HCT116 (cell line): ENCODE results near the gene GATAD2A. TPM values are rescaled to one million over a fixed set of nuclear protein-coding genes. Genes with fewer than 3 reads are reported as not detected.

Experiments
- CEBPB ChIP-seq: IDR thresholded peaks from 2 replicates; pipeline ENCODE4 v1.6.1; 2012; ENCODE audit warnings: low read depth
- ELF1 ChIP-seq: IDR thresholded peaks from 2 replicates; pipeline ENCODE4 v1.6.1; 2012; ENCODE audit warnings: low read depth, borderline replicate concordance
- JUND ChIP-seq: IDR thresholded peaks from 2 replicates; pipeline ENCODE4 v1.6.1; 2012
- SIN3A ChIP-seq: IDR thresholded peaks from 2 replicates; pipeline ENCODE4 v1.6.1; 2012; ENCODE audit warnings: low read depth
- YY1 ChIP-seq: IDR thresholded peaks from 2 replicates; pipeline ENCODE4 v1.6.1; 2011; ENCODE audit warnings: low read length, low read depth, moderate library complexity, mild to moderate bottlenecking; ENCODE audit not compliant: insufficient replicate concordance; ENCODE audit errors: extremely low read depth
- ZFX ChIP-seq: fragments of 450-650 bp; IDR thresholded peaks from 2 replicates; pipeline ENCODE4 v1.6.1; 2017
- total RNA-seq: library from RNA; stranded (reverse); gene quantifications from one replicate; pipeline ENCODE4 v1.2.1, GENCODE V29; 2021; ENCODE audit not compliant: unreplicated experiment
- TF ChIP-seq, protein P1 (sequence below): IDR thresholded peaks from 2 replicates; pipeline ENCODE4 v1.6.1; 2011; ENCODE audit warnings: mild to moderate bottlenecking, low read length, moderate library complexity; ENCODE audit not compliant: insufficient replicate concordance; ENCODE audit errors: extremely low read depth
- TF ChIP-seq, protein P2 (sequence below): IDR thresholded peaks from 2 replicates; pipeline ENCODE4 v1.6.1; 2012
- TF ChIP-seq, protein P3 (sequence below): IDR thresholded peaks from 2 replicates; pipeline ENCODE4 v1.6.1; 2012
- TF ChIP-seq, protein P4 (sequence below), 3 experiments: fragments of 200-600 bp in 1 of 3; sonication (generic) in 1 of 3; IDR thresholded peaks in 2 of 3; conservative IDR thresholded peaks in 1 of 3; 2 replicates each; pipeline ENCODE4 v1.5.1; 2012 to 2017; ENCODE audit warnings: low read depth in 2 of 3, low read length in 2 of 3, antibody characterized with exemption in 1 of 3, borderline replicate concordance in 1 of 3, control low read depth in 1 of 3, mild to moderate bottlenecking in 1 of 3, mixed read lengths in 1 of 3, mixed run types in 1 of 3, moderate library complexity in 1 of 3; ENCODE audit not compliant: insufficient read depth in 1 of 3

Gene GATAD2A
- total RNA-seq, 1 experiment from 2014 or later, result 130 TPM

DNA sequence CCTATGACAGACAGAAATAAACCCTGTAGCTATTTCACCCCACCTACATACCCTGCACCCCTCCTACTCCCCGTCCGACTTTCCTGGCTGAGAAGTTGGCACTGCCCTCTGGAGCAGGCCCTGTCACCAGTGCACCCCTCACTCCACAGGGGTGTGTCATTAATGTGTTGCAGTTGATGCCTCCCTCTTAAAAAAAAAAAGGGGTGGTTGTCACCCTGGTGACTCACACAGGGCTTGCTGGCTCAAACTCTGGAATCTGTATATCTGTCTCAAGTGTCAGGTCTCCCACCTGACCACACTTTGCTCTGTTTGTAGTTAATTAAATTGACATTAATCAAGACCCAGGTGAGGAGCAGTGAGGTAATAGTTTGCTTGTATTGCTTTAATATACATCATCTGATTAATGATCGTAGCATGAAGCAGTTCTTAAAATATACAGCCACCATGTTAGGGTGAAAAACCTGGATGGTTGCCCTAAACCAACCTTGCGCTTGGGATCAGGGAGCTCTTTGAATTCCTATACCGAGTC, 2.0 kb upstream of the GATAD2A start (continued):
- TF ChIP-seq, protein P1, sequence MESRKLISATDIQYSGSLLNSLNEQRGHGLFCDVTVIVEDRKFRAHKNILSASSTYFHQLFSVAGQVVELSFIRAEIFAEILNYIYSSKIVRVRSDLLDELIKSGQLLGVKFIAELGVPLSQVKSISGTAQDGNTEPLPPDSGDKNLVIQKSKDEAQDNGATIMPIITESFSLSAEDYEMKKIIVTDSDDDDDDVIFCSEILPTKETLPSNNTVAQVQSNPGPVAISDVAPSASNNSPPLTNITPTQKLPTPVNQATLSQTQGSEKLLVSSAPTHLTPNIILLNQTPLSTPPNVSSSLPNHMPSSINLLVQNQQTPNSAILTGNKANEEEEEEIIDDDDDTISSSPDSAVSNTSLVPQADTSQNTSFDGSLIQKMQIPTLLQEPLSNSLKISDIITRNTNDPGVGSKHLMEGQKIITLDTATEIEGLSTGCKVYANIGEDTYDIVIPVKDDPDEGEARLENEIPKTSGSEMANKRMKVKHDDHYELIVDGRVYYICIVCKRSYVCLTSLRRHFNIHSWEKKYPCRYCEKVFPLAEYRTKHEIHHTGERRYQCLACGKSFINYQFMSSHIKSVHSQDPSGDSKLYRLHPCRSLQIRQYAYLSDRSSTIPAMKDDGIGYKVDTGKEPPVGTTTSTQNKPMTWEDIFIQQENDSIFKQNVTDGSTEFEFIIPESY, result no peak
- TF ChIP-seq JUND (peak; percentile 66; the same call in 1 of the 2 replicates), CEBPB (peak; percentile 3; the same call in 1 of the 2 replicates), SIN3A (peak; percentile 49; the same call in 1 of the 2 replicates), ELF1 (no peak), YY1 (no peak), ZFX (no peak)
- TF ChIP-seq, protein P2, sequence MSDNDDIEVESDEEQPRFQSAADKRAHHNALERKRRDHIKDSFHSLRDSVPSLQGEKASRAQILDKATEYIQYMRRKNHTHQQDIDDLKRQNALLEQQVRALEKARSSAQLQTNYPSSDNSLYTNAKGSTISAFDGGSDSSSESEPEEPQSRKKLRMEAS, result peak; percentile 44; the same call in 1 of the 2 replicates
- TF ChIP-seq, protein P3, sequence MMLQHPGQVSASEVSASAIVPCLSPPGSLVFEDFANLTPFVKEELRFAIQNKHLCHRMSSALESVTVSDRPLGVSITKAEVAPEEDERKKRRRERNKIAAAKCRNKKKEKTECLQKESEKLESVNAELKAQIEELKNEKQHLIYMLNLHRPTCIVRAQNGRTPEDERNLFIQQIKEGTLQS, result no peak
- TF ChIP-seq, protein P4, sequence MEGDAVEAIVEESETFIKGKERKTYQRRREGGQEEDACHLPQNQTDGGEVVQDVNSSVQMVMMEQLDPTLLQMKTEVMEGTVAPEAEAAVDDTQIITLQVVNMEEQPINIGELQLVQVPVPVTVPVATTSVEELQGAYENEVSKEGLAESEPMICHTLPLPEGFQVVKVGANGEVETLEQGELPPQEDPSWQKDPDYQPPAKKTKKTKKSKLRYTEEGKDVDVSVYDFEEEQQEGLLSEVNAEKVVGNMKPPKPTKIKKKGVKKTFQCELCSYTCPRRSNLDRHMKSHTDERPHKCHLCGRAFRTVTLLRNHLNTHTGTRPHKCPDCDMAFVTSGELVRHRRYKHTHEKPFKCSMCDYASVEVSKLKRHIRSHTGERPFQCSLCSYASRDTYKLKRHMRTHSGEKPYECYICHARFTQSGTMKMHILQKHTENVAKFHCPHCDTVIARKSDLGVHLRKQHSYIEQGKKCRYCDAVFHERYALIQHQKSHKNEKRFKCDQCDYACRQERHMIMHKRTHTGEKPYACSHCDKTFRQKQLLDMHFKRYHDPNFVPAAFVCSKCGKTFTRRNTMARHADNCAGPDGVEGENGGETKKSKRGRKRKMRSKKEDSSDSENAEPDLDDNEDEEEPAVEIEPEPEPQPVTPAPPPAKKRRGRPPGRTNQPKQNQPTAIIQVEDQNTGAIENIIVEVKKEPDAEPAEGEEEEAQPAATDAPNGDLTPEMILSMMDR (IDR thresholded peaks at IDR 0.05 in 2 of 3, conservative IDR thresholded peaks at IDR 0.05 in 1 of 3; ENCODE audit: borderline replicate concordance in 1 of 3, insufficient read depth in 1 of 3, low read depth in 2 of 3, low read length in 2 of 3), result no peak
